Fibroblast of the aortic adventitia (primary cell): ENCODE results near the gene NPTX1. TPM values are rescaled to one million over a fixed set of nuclear protein-coding genes. Genes with fewer than 3 reads are reported as not detected.

Experiments
- DNase-seq: peaks from one replicate; pipeline ENCODE4 v3.0.0-alpha.2; 2010; ENCODE audit warnings: low read depth
- H3K4me3 ChIP-seq: 2 replicates; pipeline ENCODE4 v1.5.1; 2011; ENCODE audit warnings: low read depth, mild to moderate bottlenecking, control low read depth, low read length, moderate library complexity
- CTCF ChIP-seq: IDR thresholded peaks from 2 replicates; pipeline ENCODE4 v1.5.1; 2011; ENCODE audit warnings: mild to moderate bottlenecking, low read length, control low read depth, inconsistent platforms; ENCODE audit not compliant: insufficient read depth
- total RNA-seq: library from RNA; depleted of rRNA; stranded (reverse); fragments of >200 nt; gene quantifications from 2 replicates; pipeline ENCODE4 v1.2.3, GENCODE V29; 2012; ENCODE audit warnings: low replicate concordance

Gene NPTX1
- total RNA-seq, 1 donor: 191 TPM

- H3K4me3 ChIP-seq: peak overlapping the region; percentile 9
Observed at GRCh38 chr17:80474231-80474960, 2.0 kb downstream of the NPTX1 start.

GRCh38 chr17:80473701-80474100, 2.7 kb downstream of the NPTX1 start:
- TF ChIP-seq CTCF: no peak
- no peak for DNase-seq
- H3K4me3 ChIP-seq: no peak overlapping the region

More at GRCh38 chr17:80474231-80474960, 2.0 kb downstream of the NPTX1 start:
- DNase-seq: peak; percentile 45
- no peak for TF ChIP-seq CTCF

GRCh38 chr17:80472996-80473395, 3.4 kb downstream of the NPTX1 start:
- no peak overlapping the region for H3K4me3 ChIP-seq
- no peak for DNase-seq
- TF ChIP-seq CTCF: no peak

DNA sequence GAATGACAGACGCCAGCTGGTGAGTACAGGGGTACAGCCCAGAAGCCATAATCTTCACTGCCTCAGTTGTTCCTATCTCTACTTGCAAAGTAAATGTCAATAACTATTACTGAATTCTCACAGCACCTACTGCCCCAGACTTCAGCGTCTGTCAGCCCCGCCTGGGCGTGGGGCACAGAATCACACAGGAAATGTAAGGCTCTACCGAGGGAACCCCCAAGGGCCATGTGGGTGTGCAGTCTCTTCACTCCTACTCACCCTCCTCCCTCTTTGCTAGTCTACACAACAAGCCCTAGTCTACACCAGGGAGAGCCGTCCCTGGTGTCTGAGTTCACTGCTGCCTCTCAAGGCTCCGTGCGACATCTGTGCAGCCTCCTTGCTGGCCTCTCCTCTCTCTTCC, 4.5 kb downstream of the NPTX1 start:
- no peak for DNase-seq
- no peak for TF ChIP-seq CTCF

DNA sequence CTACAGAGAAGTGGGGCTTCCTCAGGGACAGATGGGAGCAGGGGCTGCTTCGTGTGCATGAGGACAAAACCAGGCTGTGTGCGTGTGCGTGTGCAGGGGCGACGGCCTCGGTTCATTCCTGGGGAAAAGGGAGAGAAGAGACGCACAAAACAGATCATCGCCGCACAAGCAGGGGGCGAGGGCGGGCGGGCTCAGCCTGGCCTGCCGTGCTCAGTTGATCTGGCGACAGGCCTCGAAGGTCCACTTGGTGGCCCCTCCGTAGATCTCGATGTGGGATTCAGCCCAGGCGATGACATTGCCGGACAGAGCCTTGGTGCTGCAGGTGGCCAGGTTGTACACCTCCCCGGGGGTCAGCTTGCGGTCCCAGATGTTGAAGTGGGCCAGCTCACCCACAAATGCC, 5.8 kb downstream of the NPTX1 start:
- no peak overlapping the region for H3K4me3 ChIP-seq
- TF ChIP-seq CTCF: no peak
- no peak for DNase-seq

More for the DNA sequence above, 4.5 kb downstream of the NPTX1 start:
- no peak overlapping the region for H3K4me3 ChIP-seq

- no peak for TF ChIP-seq CTCF
- DNase-seq: no peak
- H3K4me3 ChIP-seq: no peak overlapping the region
Observed at GRCh38 chr17:80469667-80470066, 6.7 kb downstream of the NPTX1 start.
